HG03469 (cell line): ENCODE data around the gene ZSWIM1.

Experiments used
- ATAC-seq: cut with Tn5 transposase; IDR thresholded peaks from one replicate; pipeline ENCODE4 v1.9.1; 2021; ENCODE audit warnings: mild to moderate bottlenecking, moderate library complexity, moderate number of reproducible peaks; ENCODE audit not compliant: unreplicated experiment

ZSWIM1 gene

GRCh38 chr20:45907219-45907948 is 26.4 kb downstream of the ZSWIM1 start:
- ATAC-seq = no peak

- no peak for ATAC-seq
Measured at GRCh38 chr20:45908084-45908483, 27.1 kb downstream of the ZSWIM1 start.

GRCh38 chr20:45909336-45909808 is 28.3 kb downstream of the ZSWIM1 start:
- ATAC-seq = no peak

GRCh38 chr20:45909817-45910669 is 29.0 kb downstream of the ZSWIM1 start:
- no peak for ATAC-seq

DNA sequence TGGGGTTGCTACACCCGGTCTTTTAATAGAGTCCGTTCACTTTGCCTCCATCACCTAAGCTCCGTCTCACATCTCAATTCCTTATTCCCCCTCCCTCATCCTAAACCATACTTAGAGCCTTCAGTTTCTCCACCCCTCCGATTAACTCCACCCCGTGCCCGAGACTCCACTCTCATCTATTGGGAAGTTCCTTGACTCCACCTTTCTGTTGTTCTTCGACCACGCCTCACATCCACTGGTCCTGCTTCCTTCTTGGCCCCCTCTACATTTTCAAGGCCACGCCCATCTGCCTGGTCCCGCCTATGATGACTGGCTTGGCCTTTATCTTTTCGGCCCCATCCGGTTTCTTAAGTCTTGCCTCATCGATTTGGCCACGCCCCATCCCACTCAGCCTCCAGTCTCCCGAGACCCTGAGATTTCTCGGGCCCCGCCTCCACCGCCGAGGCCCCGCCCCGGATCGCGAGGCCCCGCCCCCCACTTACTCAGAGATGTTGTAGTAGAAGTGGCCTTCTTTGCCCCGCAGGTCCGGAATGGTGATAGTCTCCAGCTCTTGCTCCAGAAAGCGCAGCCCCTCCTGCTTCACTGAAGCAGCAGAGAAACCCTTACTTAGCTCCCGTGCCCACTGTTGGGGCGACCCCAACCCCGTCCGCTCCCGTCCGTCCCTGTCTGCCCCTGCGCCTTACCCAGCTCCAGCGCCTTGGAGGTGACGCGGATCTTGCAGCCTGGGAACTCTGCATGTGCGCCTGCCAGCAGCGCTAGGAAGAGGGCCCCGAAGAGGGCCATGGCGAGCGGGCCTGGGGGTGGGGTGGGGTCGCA is 29.9 kb downstream of the ZSWIM1 start:
- peak; percentile 75 for ATAC-seq

- ATAC-seq = no peak
Measured at GRCh38 chr20:45911486-45912343, 30.7 kb downstream of the ZSWIM1 start, which contains the start of gene PLTP. Gene PLTP, minus strand, starts transcription at chr20:45912155. Its CDS starts 703 bp downstream, at chr20:45911452.

DNA sequence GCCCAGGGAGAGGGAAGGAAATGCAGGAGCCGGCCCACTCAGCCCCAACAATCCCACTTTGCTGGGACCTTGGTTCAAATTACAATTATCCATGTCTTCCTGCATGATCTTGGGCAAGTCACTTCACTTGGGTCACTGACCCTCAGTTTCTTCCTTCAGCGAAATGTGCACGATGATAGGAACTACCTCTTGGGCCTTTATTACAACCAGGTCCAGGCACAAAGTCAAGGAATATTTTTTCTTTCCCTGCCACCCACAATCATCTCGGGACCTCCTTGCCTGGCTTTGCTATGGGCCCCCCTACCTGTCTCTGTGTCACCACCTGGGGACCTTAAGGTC is 31.3 kb downstream of the ZSWIM1 start:
- ATAC-seq = no peak

GRCh38 chr20:45913116-45913515 is 32.1 kb downstream of the ZSWIM1 start:
- no peak for ATAC-seq

DNA sequence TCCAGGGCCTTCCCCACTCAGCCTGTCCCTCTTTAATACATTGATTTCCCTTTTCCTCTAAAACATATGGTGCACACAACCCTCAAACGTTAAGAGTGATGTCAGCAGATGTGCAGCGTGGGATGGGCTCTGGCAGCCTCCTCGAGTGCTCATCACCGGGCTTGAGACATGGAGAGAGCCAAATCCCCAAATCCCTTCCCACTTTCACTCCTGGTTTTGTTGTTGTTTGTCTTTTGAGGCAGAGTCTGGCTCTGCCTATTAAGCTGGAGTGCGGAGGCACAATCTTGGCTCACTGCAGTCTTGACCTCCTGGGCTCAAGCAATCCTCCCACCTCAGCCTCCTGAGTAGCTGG is 36.7 kb downstream of the ZSWIM1 start:
- ATAC-seq = no peak

- no peak for ATAC-seq
Measured at GRCh38 chr20:45918182-45918737, 37.2 kb downstream of the ZSWIM1 start.

GRCh38 chr20:45918779-45919537 is 37.9 kb downstream of the ZSWIM1 start:
- no peak for ATAC-seq

DNA sequence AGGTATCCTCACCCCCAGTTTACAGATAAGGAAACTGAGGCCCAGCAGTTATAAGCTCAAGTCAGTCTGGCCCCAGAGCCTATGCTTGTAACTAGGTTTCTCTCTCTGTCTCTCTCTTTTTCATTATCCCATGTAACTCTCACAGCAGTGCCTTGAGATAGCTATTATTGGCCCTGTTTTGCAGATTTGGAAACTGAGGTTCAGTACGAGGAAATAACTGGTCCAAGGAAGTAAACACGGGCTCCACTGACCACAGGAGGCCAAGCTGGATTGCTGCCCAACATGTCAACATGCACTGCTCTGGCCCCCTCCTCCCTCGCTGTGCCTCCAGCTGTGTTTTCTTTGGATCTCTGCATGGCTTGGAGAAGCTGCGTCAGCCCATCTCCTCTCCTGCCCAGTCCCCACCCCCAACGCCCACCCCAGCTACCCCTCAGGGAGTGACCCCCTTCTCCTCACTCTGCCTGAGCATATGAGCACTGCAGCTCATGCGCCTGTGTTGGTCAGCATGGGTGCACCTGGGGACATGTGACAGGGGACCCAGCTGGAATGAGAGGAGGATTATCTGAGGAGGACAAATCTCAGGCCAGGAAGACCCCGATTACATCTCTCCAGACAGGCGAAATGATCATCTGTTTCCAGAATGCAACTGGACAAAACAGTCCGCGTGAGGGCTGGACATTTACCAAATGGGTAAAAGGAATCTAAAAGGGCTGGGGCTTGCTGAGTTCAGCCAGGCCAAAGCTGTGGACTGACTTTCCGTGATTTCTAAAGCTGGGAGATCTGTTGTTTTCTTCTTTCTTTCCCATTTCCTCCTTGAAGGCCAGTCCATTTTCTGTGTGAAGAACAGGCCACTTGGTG is 38.7 kb downstream of the ZSWIM1 start:
- no peak for ATAC-seq

GRCh38 chr20:45920462-45921336 is 39.7 kb downstream of the ZSWIM1 start:
- ATAC-seq = no peak

DNA sequence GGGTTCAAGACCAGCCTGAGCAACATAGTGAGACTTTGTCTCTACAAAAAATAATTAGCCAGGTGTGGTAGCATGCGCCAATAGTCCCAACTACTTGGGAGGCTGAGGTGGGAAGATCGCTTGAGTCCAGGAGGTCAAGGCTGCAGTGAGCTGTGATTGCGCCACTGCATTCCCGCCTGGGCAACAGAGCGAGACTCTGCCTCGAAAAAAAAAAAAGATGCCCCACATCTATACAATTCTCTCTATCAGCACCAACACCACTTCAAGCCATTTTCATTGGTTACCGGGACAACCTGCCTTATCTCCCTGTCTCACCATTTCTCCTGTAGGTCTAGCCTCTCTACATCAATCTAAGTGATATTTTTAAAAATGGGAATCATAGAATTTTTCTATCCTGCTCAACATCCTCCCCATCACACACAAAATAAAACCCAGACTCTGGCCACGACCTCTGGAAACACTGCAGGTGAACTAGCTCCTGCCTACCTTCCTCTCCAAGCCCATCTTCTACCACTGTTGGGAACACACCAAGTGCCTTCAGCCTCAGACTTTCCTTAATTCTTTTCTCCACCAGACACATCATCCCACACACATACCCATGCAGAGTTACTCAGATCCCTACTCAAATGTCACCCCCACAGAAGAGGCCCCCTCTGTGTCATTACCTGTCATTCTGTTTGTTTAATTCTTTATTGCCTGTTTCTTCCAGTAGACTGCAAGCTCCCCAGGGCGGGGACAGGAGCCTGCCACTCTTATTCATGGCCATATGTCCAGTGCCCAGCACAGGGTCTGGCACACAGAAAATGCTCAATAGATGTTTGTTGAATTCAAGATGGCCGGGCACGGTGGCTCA is 40.5 kb downstream of the ZSWIM1 start:
- no peak for ATAC-seq

DNA sequence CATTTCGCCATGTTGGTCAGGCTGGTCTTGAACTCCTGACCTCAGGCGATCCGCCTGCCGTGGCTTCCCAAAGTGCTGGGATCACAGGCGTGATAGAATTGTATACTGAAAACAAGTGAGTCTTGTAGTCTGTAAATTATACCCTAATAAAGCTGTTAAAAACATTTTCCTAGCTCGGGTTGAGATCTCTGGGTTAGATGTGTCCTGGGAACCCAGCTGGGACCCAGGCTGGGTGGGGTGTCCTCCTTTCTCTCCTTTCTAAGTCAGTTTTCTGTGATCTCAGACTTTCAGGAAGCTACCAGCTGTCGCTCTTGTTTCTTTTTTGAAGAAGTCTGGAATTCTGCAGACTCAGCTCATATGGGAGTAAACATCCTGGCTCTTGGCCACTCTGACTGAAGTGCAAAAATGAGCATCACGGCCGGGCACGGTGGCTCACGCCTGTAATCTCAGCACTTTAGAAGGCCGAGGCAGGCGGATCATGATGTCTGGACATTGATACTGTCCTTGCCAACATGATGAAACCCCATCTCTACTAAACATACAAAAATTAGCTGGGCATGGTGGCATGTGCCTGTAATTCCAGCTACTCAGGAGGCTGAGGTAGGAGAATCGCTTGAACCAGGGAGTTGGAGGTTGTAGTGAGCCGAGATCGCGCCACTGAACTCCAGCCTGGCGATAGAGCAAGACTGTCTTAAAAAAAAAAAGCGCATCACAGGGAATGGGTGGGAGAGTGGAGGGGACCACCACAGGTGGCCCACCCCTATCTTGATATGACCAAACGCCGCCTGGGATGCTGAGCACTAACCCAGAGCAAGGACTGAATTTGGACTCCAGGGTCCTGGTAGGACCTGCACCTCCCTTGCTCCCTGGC is 43.6 kb downstream of the ZSWIM1 start:
- no peak for ATAC-seq
